Stimulated activated CD8-positive, alpha-beta memory T cell treated with anti-CD3 and anti-CD28 coated beads, Interleukin-4, amount 100 ng/mL, for 1 hour (primary cell): ENCODE data around the gene FKBP1A.

Source experiments
- DNase-seq, 2 donors: peaks; one replicate each; pipeline ENCODE4 v3.0.0-alpha.2; 2020; ENCODE audit warnings: low read depth in 2 of 2, low spot score in 1 of 2

Gene FKBP1A

GRCh38 chr20:1392693-1393506, at the start of gene FKBP1A:
Gene FKBP1A, minus strand, starts transcription at chr20:1393054. Its CDS starts 56 bp downstream, at chr20:1392998.
- DNase-seq, result peak; percentile 74 to 82

DNA sequence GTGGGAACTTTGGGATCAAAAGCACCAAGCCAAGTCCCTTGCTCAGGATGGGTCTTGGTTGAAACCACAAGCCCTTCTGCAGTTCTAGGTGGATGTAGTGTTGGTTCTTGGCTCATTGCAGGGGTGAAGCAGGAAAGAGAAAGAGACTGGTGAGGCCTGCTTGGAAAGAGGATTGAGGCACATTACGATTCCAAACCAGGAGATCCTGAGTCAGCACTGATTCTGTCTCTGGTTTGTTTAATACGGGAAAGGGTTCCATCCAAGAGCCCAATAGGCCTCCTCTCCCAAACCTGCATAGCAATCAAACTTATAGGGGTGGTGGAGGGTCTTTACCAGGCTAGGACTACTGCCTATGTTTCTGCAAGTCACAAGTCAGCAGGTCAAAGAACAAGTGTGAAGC, 49.5 kb upstream of the FKBP1A start:
- DNase-seq, result no peak

DNA sequence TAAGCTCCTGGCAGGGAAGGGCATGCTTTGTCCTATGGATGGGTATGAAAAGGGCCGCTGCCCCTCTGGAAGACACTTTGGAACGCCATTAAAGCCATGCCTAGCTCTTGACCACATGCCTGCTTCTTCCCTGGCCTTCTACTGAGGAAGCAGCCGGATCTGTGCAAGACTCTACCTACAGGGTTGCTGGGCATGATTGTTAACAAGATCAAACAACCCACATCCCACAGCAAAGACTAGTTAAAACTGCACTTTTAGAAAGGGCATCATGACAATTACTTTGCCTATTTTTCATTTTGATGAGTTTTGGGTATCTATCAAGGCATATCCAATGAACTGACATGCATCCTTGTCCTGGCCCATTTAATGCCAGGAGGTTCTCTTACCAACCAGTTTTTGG, 48.3 kb upstream of the FKBP1A start:
- DNase-seq, result no peak

- DNase-seq, result no peak
Measured at GRCh38 chr20:1440024-1440423, 47.2 kb upstream of the FKBP1A start.

DNA sequence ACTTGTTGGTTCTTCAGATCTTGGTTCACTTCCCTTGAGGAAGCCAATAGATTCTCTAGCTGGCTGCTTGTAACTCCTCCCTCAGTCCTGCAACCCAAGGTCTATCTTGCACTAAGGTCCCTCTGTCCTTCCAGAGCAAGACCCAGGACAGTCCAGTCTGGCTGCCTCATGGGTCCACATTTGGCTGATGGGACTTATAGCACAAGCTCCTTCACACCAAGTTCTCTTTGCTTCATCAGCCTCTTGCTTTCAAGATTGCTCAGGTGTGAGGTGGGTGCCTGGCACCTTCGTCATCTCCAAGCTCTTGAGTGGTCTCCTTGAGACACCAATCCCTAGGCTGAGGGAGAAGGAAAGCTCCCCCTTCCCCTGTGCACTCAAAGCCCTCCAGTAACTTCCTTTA, 45.5 kb upstream of the FKBP1A start:
- no peak for DNase-seq

GRCh38 chr20:1437235-1437904, 44.5 kb upstream of the FKBP1A start:
- DNase-seq, result peak; percentile 59 to 68

GRCh38 chr20:1436263-1436662, 43.4 kb upstream of the FKBP1A start:
- DNase-seq, result no peak

- no peak for DNase-seq
Measured at GRCh38 chr20:1435337-1435699, 42.5 kb upstream of the FKBP1A start.

- DNase-seq, result peak; percentile 22 to 34
Measured at GRCh38 chr20:1434571-1435336, 41.9 kb upstream of the FKBP1A start.

- no peak for DNase-seq
Measured at GRCh38 chr20:1431158-1431557, 38.3 kb upstream of the FKBP1A start.

DNA sequence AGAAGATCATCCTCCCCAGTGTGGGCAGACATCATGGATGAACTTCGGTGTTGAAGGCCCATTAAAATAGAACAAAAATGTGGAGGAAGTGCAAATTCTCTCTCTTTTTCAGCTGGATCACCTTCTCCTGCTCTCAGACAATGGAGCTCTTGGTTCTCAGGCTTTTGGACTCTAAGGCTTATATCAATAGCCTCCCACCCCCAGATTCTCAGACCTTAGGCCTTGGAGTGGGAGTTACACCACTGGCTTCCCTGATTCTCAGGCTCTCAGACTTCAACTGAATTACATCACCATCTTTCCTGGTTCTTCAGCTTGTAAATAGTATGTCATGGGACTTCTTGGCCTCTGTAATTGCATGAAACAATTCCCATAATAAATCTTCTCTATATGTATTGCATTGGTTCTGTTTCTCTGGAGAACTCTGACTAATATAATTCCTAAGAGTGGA, 37.2 kb upstream of the FKBP1A start:
- DNase-seq, result no peak

DNA sequence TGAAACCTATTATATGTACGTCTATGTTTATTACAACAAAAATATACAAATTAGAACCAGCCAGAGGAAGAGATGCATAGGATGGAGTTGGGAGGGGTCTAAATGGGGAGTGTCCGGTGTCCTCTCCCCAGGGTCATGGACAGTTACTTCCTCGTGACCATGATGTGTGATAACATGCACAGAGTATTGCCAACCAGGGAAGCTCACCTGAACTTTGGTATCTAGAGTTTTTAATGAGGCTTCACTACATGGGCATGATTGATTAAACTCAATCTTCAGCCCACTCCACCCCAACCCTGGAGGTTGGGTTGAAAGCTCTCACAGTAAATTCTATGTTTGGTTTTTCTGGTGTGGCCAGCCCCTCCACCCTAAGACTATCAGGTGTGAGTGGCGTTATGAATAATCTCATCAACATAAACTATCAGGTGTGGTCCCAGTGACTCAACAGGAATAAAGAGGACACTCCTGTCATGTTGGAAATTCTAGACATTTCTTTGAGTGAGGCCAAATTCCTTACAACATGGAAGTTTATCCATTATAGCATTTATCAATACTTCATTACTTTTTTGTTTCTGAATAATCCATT, 36.4 kb upstream of the FKBP1A start:
- DNase-seq, result no peak

DNA sequence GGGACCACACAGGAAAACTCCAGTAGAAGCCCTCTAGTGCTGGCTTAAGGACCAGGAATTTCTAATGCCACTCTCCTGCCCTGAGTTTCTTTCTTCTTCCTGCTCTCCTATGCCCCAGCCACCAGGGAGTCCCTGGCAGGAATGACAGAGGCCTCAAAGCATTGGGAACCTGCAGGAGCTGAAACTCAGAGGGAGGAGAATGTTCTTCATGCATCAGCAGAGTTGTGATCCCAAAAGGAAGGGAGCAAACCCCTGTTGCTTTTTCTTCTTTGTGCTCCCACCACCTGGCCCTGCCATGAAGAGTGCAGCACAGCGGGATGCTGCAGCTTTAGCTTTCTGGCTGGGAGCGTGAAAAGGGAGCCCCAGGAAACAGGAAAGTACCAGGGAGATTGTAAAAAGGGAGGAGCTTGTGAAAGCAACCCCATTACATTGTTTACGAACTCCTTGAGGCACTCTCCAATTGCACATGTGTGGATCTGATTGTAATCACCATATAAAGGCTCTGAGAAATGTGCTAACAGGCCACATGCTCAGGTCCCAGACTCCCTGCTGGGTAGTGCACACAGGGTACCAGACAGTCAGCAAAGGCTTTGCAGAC, 34.7 kb upstream of the FKBP1A start:
- no peak for DNase-seq

DNA sequence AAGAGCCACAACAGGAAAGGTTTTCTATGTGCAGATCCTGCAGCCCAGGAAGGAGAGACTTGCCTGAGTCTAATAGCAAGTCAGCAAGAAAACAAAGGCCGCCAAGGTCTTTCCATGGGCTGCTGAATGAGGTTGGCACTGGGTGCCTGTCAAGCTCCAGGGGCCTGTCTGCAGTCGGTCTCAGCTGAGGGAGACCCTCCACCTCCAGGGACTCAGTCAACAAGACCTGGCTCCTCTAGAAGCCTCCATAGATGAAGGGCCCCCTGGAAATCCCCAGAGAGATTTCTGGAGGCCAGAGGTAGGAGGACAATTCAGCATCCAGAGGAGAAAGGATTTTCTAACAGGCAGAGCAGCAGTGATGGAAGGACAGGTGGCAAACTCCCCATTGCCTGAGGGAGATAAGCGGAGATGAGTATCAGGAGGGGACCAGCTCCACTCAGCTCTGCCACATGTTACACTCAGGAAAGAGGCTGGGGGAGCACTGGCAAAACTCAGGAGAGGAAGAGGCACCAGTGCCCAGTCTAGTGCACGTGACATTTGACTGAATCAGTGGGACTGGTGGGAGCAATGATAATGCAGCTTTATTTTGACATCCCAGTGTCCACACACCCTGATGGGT, 33.5 kb upstream of the FKBP1A start:
- no peak for DNase-seq

GRCh38 chr20:1424336-1424735, 31.5 kb upstream of the FKBP1A start:
- no peak for DNase-seq

- DNase-seq, result no peak
Measured at GRCh38 chr20:1423625-1424106, 30.8 kb upstream of the FKBP1A start.

GRCh38 chr20:1423206-1423605, 30.4 kb upstream of the FKBP1A start:
- no peak for DNase-seq

GRCh38 chr20:1422753-1423152, 29.9 kb upstream of the FKBP1A start:
- no peak for DNase-seq

DNA sequence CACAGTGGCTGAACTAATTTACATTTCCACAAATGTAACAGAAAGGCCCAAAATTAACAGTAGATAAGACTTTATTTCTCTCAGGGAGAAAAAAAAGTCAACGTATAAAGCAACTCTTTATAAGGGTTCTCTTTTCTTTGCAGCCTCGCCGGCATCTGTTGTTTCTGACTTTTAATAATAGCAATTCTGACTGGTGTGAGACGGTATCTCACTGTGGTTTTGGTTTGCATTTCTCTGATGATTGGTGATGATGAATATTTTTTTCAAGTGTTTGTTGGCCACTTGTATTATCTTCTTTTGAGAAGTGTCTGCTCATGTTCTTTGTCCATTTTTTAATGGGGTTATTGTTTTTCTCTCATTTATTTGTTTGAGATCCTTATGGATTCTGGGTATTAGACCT, 27.2 kb upstream of the FKBP1A start:
- DNase-seq, result no peak

GRCh38 chr20:1418350-1418749, 25.5 kb upstream of the FKBP1A start:
- DNase-seq, result no peak

DNA sequence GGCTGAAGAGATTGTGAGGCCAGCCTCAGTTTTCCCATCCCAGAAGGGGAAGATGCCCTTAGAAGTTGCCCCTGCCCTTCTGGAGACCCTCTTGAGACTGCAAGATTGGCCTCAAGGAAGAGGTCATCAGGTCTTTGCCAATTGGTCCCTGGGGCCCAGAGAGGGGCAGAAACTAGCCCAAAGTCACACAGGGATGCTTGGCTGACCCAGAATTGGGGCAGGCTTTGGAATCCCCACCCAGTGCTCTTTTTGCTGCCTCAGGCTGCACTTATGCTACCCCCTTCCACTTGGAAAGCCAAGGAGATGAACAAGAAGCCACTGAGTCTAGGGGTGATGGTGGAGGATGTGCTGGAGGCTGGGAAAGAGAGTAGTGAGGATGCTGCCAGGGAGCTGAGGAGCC, 24.9 kb upstream of the FKBP1A start:
- no peak for DNase-seq
